HCT116 (cell line): ENCODE results near the gene ATXN2. TPM values are rescaled to one million over a fixed set of nuclear protein-coding genes. Genes with fewer than 3 reads are reported as not detected.

Source experiments
- ATAC-seq: fragments of 200-7000 bp; cut with Tn5 transposase; 2 replicates; pipeline ENCODE4 v1.9.1; 2020; ENCODE audit warnings: mild to moderate bottlenecking, moderate library complexity
- BruUV-seq: library from RNA; stranded (reverse); fragments of 400-500 nt; replicated peaks from 2 replicates; lab custom pipeline; 2021; lab: Mats Ljungman, UMichigan
- CTCF ChIA-PET: fragments of 300-600 bp; sonication (Branson Sonifier 250); formaldehyde crosslinking; loops from one replicate; lab custom pipeline; 2021; ENCODE audit warnings: antibody characterized with exemption; lab: Charles Lee
- POLR2A ChIA-PET: fragments of 300-600, 350-600 bp; sonication (Branson Sonifier 250); formaldehyde crosslinking; loops from one replicate; lab custom pipeline; 2021; ENCODE audit warnings: antibody characterized with exemption; lab: Charles Lee
- RAD21 ChIA-PET, 2 experiments: fragments of 300-600 bp; sonication (Branson Sonifier 250); formaldehyde crosslinking; loops; one replicate each; lab custom pipeline; 2023; ENCODE audit warnings: low total read pairs in 2 of 2; ENCODE audit not compliant: uncharacterized antibody in 2 of 2, unreplicated experiment in 2 of 2, low non-redundant PET in 1 of 2; lab: Charles Lee
- DNase-seq: peaks from one replicate; pipeline ENCODE4 v3.0.0-alpha.2; 2010; ENCODE audit warnings: low read depth, low spot score
- H2AFZ ChIP-seq: fragments of 200-600 bp; shearing (Covaris generic), sonication (generic); 2 replicates; pipeline ENCODE4 v1.6.1; 2017; ENCODE audit warnings: low read depth, mixed run types, mixed read lengths, antibody characterized with exemption, low read length; ENCODE audit not compliant: poor library complexity, severe bottlenecking
- H3K27ac ChIP-seq: 2 replicates; pipeline ENCODE4 v1.5.1; 2012; ENCODE audit warnings: low read depth, low read length
- H3K27me3 ChIP-seq: fragments of 200-600 bp; sonication (generic); 2 replicates; pipeline ENCODE4 v1.6.1; 2016; ENCODE audit warnings: mixed run types, low read length, mixed read lengths; ENCODE audit not compliant: insufficient read depth
- H3K36me3 ChIP-seq, 2 experiments: fragments of 200-500 bp in 1 of 2; fragments of 200-600 bp in 1 of 2; sonication (Bioruptor generic) in 1 of 2; sonication (generic) in 1 of 2; 2 replicates each; pipeline versions ENCODE4 v1.5.1 to v1.6.1; 2014 to 2016; ENCODE audit warnings: low read length in 2 of 2, inconsistent platforms in 1 of 2, mixed read lengths in 1 of 2, mixed run types in 1 of 2; ENCODE audit not compliant: insufficient read depth in 2 of 2, control insufficient read depth in 1 of 2
- H3K4me1 ChIP-seq, 2 experiments: fragments of 200-600 bp in 1 of 2; sonication (generic) in 1 of 2; 2 replicates each; pipeline versions ENCODE4 v1.5.1 to v1.6.1; 2012 to 2017; ENCODE audit warnings: low read length in 2 of 2, inconsistent platforms in 1 of 2, mild to moderate bottlenecking in 1 of 2, mixed read lengths in 1 of 2, mixed run types in 1 of 2, moderate library complexity in 1 of 2; ENCODE audit not compliant: insufficient read depth in 2 of 2, control insufficient read depth in 1 of 2
- H3K4me2 ChIP-seq: fragments of 200-600 bp; sonication (generic); 2 replicates; pipeline ENCODE4 v1.6.1; 2017; ENCODE audit warnings: mixed run types, low read length, mixed read lengths
- H3K4me3 ChIP-seq, 2 experiments: fragments of 200-600 bp in 1 of 2; sonication (generic) in 1 of 2; replicated peaks in 1 of 2; 2 replicates each; pipeline ENCODE4 v1.5.1; 2011 to 2016; ENCODE audit warnings: low read length in 2 of 2, control low read depth in 1 of 2, low read depth in 1 of 2, mild to moderate bottlenecking in 1 of 2, mixed read lengths in 1 of 2, mixed run types in 1 of 2
- H3K79me2 ChIP-seq: fragments of 200-600 bp; sonication (generic); 2 replicates; pipeline ENCODE4 v1.6.1; 2017; ENCODE audit warnings: mild to moderate bottlenecking, mixed run types, low read length, moderate library complexity, mixed read lengths; ENCODE audit not compliant: insufficient read depth
- H3K9ac ChIP-seq: fragments of 200-600 bp; sonication (generic); 2 replicates; pipeline ENCODE4 v1.6.1; 2016; ENCODE audit warnings: low read length, mixed read lengths
- H3K9me2 ChIP-seq: fragments of 200-600 bp; sonication (generic), shearing (Covaris generic); 2 replicates; pipeline ENCODE4 v1.6.1; 2017; ENCODE audit warnings: mixed run types, mild to moderate bottlenecking, moderate library complexity; ENCODE audit not compliant: insufficient read depth
- H3K9me3 ChIP-seq, 2 experiments: fragments of 200-500 bp in 1 of 2; fragments of 200-600 bp in 1 of 2; sonication (Bioruptor generic) in 1 of 2; sonication (generic) in 1 of 2; 2 replicates each; pipeline ENCODE4 v1.6.1; 2014 to 2017; ENCODE audit warnings: low read length in 2 of 2, mixed read lengths in 2 of 2, inconsistent platforms in 1 of 2, low read depth in 1 of 2, mild to moderate bottlenecking in 1 of 2, mixed run types in 1 of 2, moderate library complexity in 1 of 2; ENCODE audit not compliant: control insufficient read depth in 1 of 2, insufficient read depth in 1 of 2
- H4K20me1 ChIP-seq: fragments of 200-600 bp; sonication (generic), shearing (Covaris generic); 2 replicates; pipeline ENCODE4 v1.6.1; 2017; ENCODE audit warnings: mixed run types, mild to moderate bottlenecking, moderate library complexity; ENCODE audit not compliant: insufficient read depth
- CBX3 ChIP-seq: IDR thresholded peaks from 2 replicates; pipeline ENCODE4 v1.6.1; 2012; ENCODE audit warnings: low read depth
- CEBPB ChIP-seq: IDR thresholded peaks from 2 replicates; pipeline ENCODE4 v1.6.1; 2012; ENCODE audit warnings: low read depth
- CTCF ChIP-seq, 3 experiments: fragments of 200-600 bp in 1 of 3; sonication (generic) in 1 of 3; IDR thresholded peaks in 2 of 3; conservative IDR thresholded peaks in 1 of 3; 2 replicates each; pipeline ENCODE4 v1.5.1; 2012 to 2017; ENCODE audit warnings: low read depth in 2 of 3, low read length in 2 of 3, antibody characterized with exemption in 1 of 3, borderline replicate concordance in 1 of 3, control low read depth in 1 of 3, mild to moderate bottlenecking in 1 of 3, mixed read lengths in 1 of 3, mixed run types in 1 of 3, moderate library complexity in 1 of 3; ENCODE audit not compliant: insufficient read depth in 1 of 3
- EGR1 ChIP-seq: IDR thresholded peaks from 2 replicates; pipeline ENCODE4 v1.6.1; 2012; ENCODE audit warnings: low read depth
- ELF1 ChIP-seq: IDR thresholded peaks from 2 replicates; pipeline ENCODE4 v1.6.1; 2012; ENCODE audit warnings: low read depth, borderline replicate concordance
- EZH2phosphoT487 ChIP-seq: fragments of 200-600 bp; IDR thresholded peaks from 2 replicates; pipeline ENCODE4 v1.6.1; 2018; ENCODE audit warnings: antibody characterized with exemption, borderline replicate concordance
- FOSL1 ChIP-seq: IDR thresholded peaks from 2 replicates; pipeline ENCODE4 v1.6.1; 2012; ENCODE audit warnings: low read depth
- JUND ChIP-seq: IDR thresholded peaks from 2 replicates; pipeline ENCODE4 v1.6.1; 2012
- POLR2A ChIP-seq: IDR thresholded peaks from 2 replicates; pipeline ENCODE4 v1.7.0; 2011; ENCODE audit warnings: borderline replicate concordance; ENCODE audit not compliant: insufficient read depth, insufficient read length; ENCODE audit errors: extremely low read depth
- POLR2AphosphoS5 ChIP-seq: IDR thresholded peaks from 2 replicates; pipeline ENCODE4 v1.6.1; 2011; ENCODE audit warnings: mild to moderate bottlenecking, low read depth, low read length, moderate library complexity
- RAD21 ChIP-seq: IDR thresholded peaks from 2 replicates; pipeline ENCODE4 v1.6.1; 2012; ENCODE audit warnings: low read depth, mild to moderate bottlenecking
- REST ChIP-seq: IDR thresholded peaks from 2 replicates; pipeline ENCODE4 v1.6.1; 2012; ENCODE audit warnings: low read depth
- SIN3A ChIP-seq: IDR thresholded peaks from 2 replicates; pipeline ENCODE4 v1.6.1; 2012; ENCODE audit warnings: low read depth
- TCF7L2 ChIP-seq: IDR thresholded peaks from 2 replicates; pipeline ENCODE4 v1.7.0; 2011; ENCODE audit warnings: borderline replicate concordance, inconsistent platforms; ENCODE audit not compliant: insufficient read depth, insufficient read length; ENCODE audit errors: extremely low read depth
- YY1 ChIP-seq: IDR thresholded peaks from 2 replicates; pipeline ENCODE4 v1.6.1; 2011; ENCODE audit warnings: low read length, low read depth, moderate library complexity, mild to moderate bottlenecking; ENCODE audit not compliant: insufficient replicate concordance; ENCODE audit errors: extremely low read depth
- ZBTB33 ChIP-seq: IDR thresholded peaks from 2 replicates; pipeline ENCODE4 v1.6.1; 2011; ENCODE audit warnings: mild to moderate bottlenecking, low read length, moderate library complexity; ENCODE audit not compliant: insufficient replicate concordance; ENCODE audit errors: extremely low read depth
- ZNF274 ChIP-seq: fragments of 200-500 bp; sonication (Bioruptor generic); IDR thresholded peaks from 2 replicates; pipeline ENCODE4 v1.6.1; 2014; ENCODE audit warnings: mild to moderate bottlenecking, low read depth, low read length, inconsistent platforms
- intact Hi-C: fragments of 100-400 bp; cut with micrococcal nuclease; formaldehyde crosslinking; loops from 2 replicates; pipeline ENCODE4 v1.10.0; 2022
- total RNA-seq: library from RNA; stranded (reverse); gene quantifications from one replicate; pipeline ENCODE4 v1.2.1, GENCODE V29; 2021; ENCODE audit not compliant: unreplicated experiment

Gene ATXN2
- total RNA-seq, 1 experiment from 2014 or later = 72.7 TPM

GRCh38 chr12:111606767-111607230 lies 7.7 kb upstream of the ATXN2 start:
- CTCF ChIA-PET = no interaction called here
- intact Hi-C loops = no loop called here
- H3K79me2 ChIP-seq = no peaks in the 10 kb centered on the region
- BruUV-seq = no TSS peak
- no peak overlapping the region for H3K4me3 ChIP-seq
- no peaks in the 10 kb centered on the region for H3K9me3 ChIP-seq
- ATAC-seq = no peak
- H2AFZ ChIP-seq = no peak overlapping the region
- POLR2A ChIA-PET = no interaction called here
- RAD21 ChIA-PET = no interaction called here
- TF ChIP-seq FOSL1 = no peak
- no peak for TF ChIP-seq CEBPB
- TF ChIP-seq EGR1 = no peak
- TF ChIP-seq CBX3 = no peak
- TF ChIP-seq ZNF274 = no peak
- no peak for TF ChIP-seq EZH2phosphoT487
- TF ChIP-seq YY1 = no peak
- no peak for TF ChIP-seq ZBTB33
- TF ChIP-seq TCF7L2 = no peak
- no peak for TF ChIP-seq POLR2A
- no peak for TF ChIP-seq SIN3A
- TF ChIP-seq RAD21 = no peak
- TF ChIP-seq POLR2AphosphoS5 = no peak
- TF ChIP-seq REST = no peak
- TF ChIP-seq JUND = no peak
- TF ChIP-seq CTCF (IDR thresholded peaks at IDR 0.05 in 2 of 3, conservative IDR thresholded peaks at IDR 0.05 in 1 of 3; ENCODE audit: borderline replicate concordance in 1 of 3, insufficient read depth in 1 of 3, low read depth in 2 of 3, low read length in 2 of 3) = no peak
- no peak for TF ChIP-seq ELF1
- no peaks in the 10 kb centered on the region for H3K36me3 ChIP-seq
- H3K9me2 ChIP-seq = no peaks in the 10 kb centered on the region
- no peaks in the 10 kb centered on the region for H3K27me3 ChIP-seq
- no peak for DNase-seq
- no peak overlapping the region for H3K4me2 ChIP-seq
- no peaks in the 10 kb centered on the region for H3K4me1 ChIP-seq
- H3K9ac ChIP-seq = no peak overlapping the region
- H4K20me1 ChIP-seq = no peaks in the 10 kb centered on the region
- H3K27ac ChIP-seq = no peak overlapping the region
